ENCODE data around the gene B4GALT5. TPM values are rescaled to one million over a fixed set of nuclear protein-coding genes. Genes with fewer than 3 reads are reported as not detected.

The B4GALT5 gene
- polyA plus RNA-seq, 1 of the 3 experiments (the other 2 are of a cell fraction), result 35.1 TPM

DNA sequence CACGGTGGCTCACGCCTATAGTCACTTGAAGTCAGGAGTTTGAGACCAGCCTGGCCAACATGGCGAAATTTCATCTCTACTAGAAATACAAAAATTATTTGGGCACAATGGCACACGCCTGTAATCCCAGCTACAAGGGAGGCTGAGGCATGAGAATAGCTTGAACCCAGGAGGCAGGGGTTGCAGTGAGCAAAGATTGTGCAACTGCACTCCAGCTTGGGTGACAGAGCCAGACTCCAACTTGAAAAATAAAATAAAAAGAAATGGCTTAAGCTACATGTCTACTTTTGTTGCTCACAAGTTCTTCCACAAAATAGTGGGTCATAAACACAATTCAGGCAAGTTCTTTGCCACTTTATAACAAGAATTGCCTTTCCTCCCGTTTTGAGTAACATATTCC is 27.1 kb upstream of the B4GALT5 start (continued):
- TF ChIP-seq, protein P1, sequence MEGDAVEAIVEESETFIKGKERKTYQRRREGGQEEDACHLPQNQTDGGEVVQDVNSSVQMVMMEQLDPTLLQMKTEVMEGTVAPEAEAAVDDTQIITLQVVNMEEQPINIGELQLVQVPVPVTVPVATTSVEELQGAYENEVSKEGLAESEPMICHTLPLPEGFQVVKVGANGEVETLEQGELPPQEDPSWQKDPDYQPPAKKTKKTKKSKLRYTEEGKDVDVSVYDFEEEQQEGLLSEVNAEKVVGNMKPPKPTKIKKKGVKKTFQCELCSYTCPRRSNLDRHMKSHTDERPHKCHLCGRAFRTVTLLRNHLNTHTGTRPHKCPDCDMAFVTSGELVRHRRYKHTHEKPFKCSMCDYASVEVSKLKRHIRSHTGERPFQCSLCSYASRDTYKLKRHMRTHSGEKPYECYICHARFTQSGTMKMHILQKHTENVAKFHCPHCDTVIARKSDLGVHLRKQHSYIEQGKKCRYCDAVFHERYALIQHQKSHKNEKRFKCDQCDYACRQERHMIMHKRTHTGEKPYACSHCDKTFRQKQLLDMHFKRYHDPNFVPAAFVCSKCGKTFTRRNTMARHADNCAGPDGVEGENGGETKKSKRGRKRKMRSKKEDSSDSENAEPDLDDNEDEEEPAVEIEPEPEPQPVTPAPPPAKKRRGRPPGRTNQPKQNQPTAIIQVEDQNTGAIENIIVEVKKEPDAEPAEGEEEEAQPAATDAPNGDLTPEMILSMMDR (IDR thresholded peaks at IDR 0.05), result no peak
- no peak for TF ChIP-seq JUND (IDR thresholded peaks at IDR 0.05)
- TF ChIP-seq GATA2 (CRISPR knock-in tag; IDR thresholded peaks at IDR 0.05), result no peak
- TF ChIP-seq TCF12 (IDR thresholded peaks at IDR 0.05), result no peak
- TF ChIP-seq, protein P2, sequence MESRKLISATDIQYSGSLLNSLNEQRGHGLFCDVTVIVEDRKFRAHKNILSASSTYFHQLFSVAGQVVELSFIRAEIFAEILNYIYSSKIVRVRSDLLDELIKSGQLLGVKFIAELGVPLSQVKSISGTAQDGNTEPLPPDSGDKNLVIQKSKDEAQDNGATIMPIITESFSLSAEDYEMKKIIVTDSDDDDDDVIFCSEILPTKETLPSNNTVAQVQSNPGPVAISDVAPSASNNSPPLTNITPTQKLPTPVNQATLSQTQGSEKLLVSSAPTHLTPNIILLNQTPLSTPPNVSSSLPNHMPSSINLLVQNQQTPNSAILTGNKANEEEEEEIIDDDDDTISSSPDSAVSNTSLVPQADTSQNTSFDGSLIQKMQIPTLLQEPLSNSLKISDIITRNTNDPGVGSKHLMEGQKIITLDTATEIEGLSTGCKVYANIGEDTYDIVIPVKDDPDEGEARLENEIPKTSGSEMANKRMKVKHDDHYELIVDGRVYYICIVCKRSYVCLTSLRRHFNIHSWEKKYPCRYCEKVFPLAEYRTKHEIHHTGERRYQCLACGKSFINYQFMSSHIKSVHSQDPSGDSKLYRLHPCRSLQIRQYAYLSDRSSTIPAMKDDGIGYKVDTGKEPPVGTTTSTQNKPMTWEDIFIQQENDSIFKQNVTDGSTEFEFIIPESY (IDR thresholded peaks at IDR 0.05; ENCODE audit: borderline replicate concordance, low read depth), result no peak
- TF ChIP-seq, protein P3, sequence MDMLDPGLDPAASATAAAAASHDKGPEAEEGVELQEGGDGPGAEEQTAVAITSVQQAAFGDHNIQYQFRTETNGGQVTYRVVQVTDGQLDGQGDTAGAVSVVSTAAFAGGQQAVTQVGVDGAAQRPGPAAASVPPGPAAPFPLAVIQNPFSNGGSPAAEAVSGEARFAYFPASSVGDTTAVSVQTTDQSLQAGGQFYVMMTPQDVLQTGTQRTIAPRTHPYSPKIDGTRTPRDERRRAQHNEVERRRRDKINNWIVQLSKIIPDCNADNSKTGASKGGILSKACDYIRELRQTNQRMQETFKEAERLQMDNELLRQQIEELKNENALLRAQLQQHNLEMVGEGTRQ (IDR thresholded peaks at IDR 0.05; ENCODE audit: borderline replicate concordance, low read depth, low read length), result no peak
- TF ChIP-seq MXI1 (IDR thresholded peaks at IDR 0.05; ENCODE audit: low read depth, low read length), result no peak

DNA sequence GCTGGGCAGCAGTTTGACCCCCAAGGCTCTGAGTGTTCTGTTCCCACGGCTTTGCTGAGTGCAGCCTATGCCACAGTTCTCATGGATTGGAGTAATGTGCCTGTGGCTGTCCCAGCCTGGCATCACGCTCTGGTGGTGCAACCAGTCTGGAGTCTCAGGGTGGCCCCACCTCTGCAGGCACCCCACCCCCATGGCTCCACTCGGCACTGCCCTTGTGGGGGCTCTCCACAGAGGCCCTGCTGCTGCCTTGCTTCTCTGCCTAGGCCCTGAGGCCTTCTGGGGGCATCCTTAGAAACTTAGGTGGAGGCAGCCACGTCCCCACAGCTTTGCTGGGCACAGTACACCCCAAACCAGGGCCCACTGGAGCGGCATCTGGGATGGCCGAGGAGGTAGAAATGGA is 25.4 kb upstream of the B4GALT5 start:
- Histone ChIP-seq H3K27me3 (ENCODE audit: insufficient read depth) (no peaks in the 10 kb centered on the region), H3K4me3 (ENCODE audit: low read depth in 2 of 2, low read length in 1 of 2) (no peak overlapping the region), H3K4me2 (no peak overlapping the region), H3F3A (replicated peaks; ENCODE audit: insufficient read depth) (no peaks in the 10 kb centered on the region), H3K36me3 (replicated peaks in 1 of 2; ENCODE audit: control insufficient read depth in 1 of 2, insufficient read depth in 2 of 2, low read length in 1 of 2) (no peaks in the 10 kb centered on the region), H4K20me1 (ENCODE audit: insufficient read depth) (no peaks in the 10 kb centered on the region), H3K9me3 (no peaks in the 10 kb centered on the region), H3K27ac (ENCODE audit: low read depth in 2 of 2, low read length in 1 of 2) (no peak overlapping the region), H3K9ac (no peak overlapping the region), H3K4me1 (ENCODE audit: control insufficient read depth in 1 of 2, insufficient read depth in 2 of 2, low read depth in 1 of 2, low read length in 1 of 2) (no peaks in the 10 kb centered on the region), H3K9me2 (no peaks in the 10 kb centered on the region), H2AFZ (ENCODE audit: low read depth) (no peak overlapping the region), H3K79me2 (ENCODE audit: insufficient read depth) (no peaks in the 10 kb centered on the region)
- CTCF ChIA-PET, result no interaction called here
- TF ChIP-seq JUND (IDR thresholded peaks at IDR 0.05), result no peak
- no peak for DNase-seq
- POLR2A ChIA-PET, result no interaction called here
- WGBS (ENCODE audit: low lambda C conversion rate), result 92% methylated on average over 2 of the region's 6 CpGs

DNA sequence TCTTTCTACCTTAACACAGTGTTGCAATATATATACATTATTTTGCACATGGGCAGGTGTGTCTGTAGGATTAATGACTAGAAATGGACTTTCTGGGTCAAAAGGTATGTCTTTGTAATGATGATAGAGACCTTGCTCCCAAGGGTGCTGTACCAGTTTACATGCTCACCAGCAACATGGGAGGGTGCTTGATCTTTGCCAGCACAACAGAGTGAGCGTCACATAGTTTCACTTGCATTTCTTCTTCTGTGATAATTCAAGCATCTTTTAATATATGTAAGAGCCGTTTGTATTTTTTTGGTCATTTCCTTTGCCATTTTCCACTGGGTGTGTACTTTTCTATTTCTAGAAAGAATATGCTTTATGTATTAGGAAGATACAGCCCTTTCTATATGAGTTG is 23.6 kb upstream of the B4GALT5 start:
- TF ChIP-seq ELF1 (IDR thresholded peaks at IDR 0.05), result no peak
- no peak for TF ChIP-seq TEAD4 (IDR thresholded peaks at IDR 0.05; ENCODE audit: borderline replicate concordance, insufficient read depth)
- TF ChIP-seq, protein P1 (IDR thresholded peaks at IDR 0.05), result no peak
- TF ChIP-seq, protein P2 (IDR thresholded peaks at IDR 0.05; ENCODE audit: borderline replicate concordance, low read depth), result no peak
- no peak for TF ChIP-seq RXRA (IDR thresholded peaks at IDR 0.05; ENCODE audit: borderline replicate concordance, low read depth)
- TF ChIP-seq RAD21 (IDR thresholded peaks at IDR 0.05; ENCODE audit: low read length), result no peak
- TF ChIP-seq NFIC (IDR thresholded peaks at IDR 0.05; ENCODE audit: borderline replicate concordance), result no peak
- TF ChIP-seq RFX5 (IDR thresholded peaks at IDR 0.05; ENCODE audit: low read length), result no peak
- no peak for TF ChIP-seq NRF1 (IDR thresholded peaks at IDR 0.05; ENCODE audit: low read depth, low read length)
- no peak for TF ChIP-seq FOXM1 (IDR thresholded peaks at IDR 0.05; ENCODE audit: low read depth)
- Histone ChIP-seq H4K20me1 (ENCODE audit: insufficient read depth) (no peaks in the 10 kb centered on the region), H2AFZ (ENCODE audit: low read depth) (no peak overlapping the region), H3K9ac (no peak overlapping the region), H3K79me2 (ENCODE audit: insufficient read depth) (no peaks in the 10 kb centered on the region), H3F3A (replicated peaks; ENCODE audit: insufficient read depth) (no peaks in the 10 kb centered on the region), H3K4me2 (no peak overlapping the region), H3K9me2 (no peaks in the 10 kb centered on the region), H3K27me3 (ENCODE audit: insufficient read depth) (no peaks in the 10 kb centered on the region), H3K27ac (ENCODE audit: low read depth in 2 of 2, low read length in 1 of 2) (no peak overlapping the region), H3K4me1 (ENCODE audit: control insufficient read depth in 1 of 2, insufficient read depth in 2 of 2, low read depth in 1 of 2, low read length in 1 of 2) (no peaks in the 10 kb centered on the region), H3K4me3 (ENCODE audit: low read depth in 2 of 2, low read length in 1 of 2) (no peak overlapping the region), H3K9me3 (no peaks in the 10 kb centered on the region), H3K36me3 (replicated peaks in 1 of 2; ENCODE audit: control insufficient read depth in 1 of 2, insufficient read depth in 2 of 2, low read length in 1 of 2) (no peaks in the 10 kb centered on the region)
- ChIA-PET CTCF (no interaction called here), POLR2A (no interaction called here)
- WGBS (ENCODE audit: low lambda C conversion rate), result 47% methylated on average over 2 of the region's 2 CpGs
- no peak for DNase-seq

Measured in SK-N-SH (cell line).